Measurements from ENCODE around the gene LYPD3. TPM values are rescaled to one million over a fixed set of nuclear protein-coding genes. Genes with fewer than 3 reads are reported as not detected.
"Not testable (repeated sequence)": the region's sequence is repeated elsewhere in the genome, so short reads cannot be mapped to it uniquely, and the experiment has no call there.

Gene LYPD3
- total and polyA plus RNA-seq, 4 donors = 1.2 to 2.6 (median 1.6) TPM

GRCh38 chr19:43446746-43447489 lies 18.5 kb downstream of the LYPD3 start:
- peak; percentile 84 to 90 for DNase-seq
- no peak overlapping the region for H3K4me3 ChIP-seq (ENCODE audit: low read length in 2 of 2)
- no peaks in the 10 kb centered on the region for H3K9me3 ChIP-seq (ENCODE audit: control insufficient read depth, low read length)
- H3K36me3 ChIP-seq (ENCODE audit: control insufficient read depth in 1 of 2, insufficient read depth in 2 of 2, low read length in 1 of 2) = no peaks in the 10 kb centered on the region
- H3K4me1 ChIP-seq (ENCODE audit: control insufficient read depth in 1 of 2, insufficient read depth in 2 of 2, low read length in 2 of 2) = no peaks in the 10 kb centered on the region
- 22 to 23% methylated on average over 14 of the region's 14 CpGs for WGBS, 2 donors
- H3K27me3 ChIP-seq (ENCODE audit: control insufficient read depth in 1 of 2, insufficient read depth in 2 of 2, low read length in 1 of 2) = no peaks in the 10 kb centered on the region
- ATAC-seq (ENCODE audit: low FRiP score) = peak; percentile 91
- intact Hi-C loops (cut with DNase I) = loop anchor here (1.0 to 2.0 kb wide), 2 partner anchors 72 kb away; no protein-coding TSS in a partner anchor
- no peak overlapping the region for H3K27ac ChIP-seq (ENCODE audit: low read depth in 1 of 2, low read length in 2 of 2)

- H3K27me3 ChIP-seq (ENCODE audit: control insufficient read depth in 1 of 2, insufficient read depth in 2 of 2, low read length in 1 of 2) = no peaks in the 10 kb centered on the region
- intact Hi-C loops (cut with DNase I) = no loop called here
- no peaks in the 10 kb centered on the region for H3K4me1 ChIP-seq (ENCODE audit: control insufficient read depth in 1 of 2, insufficient read depth in 2 of 2, low read length in 2 of 2)
- H3K4me3 ChIP-seq (ENCODE audit: low read length in 2 of 2) = no peak overlapping the region
- 81 to 92% methylated on average over 2 of the region's 2 CpGs for WGBS, 2 donors
- H3K9me3 ChIP-seq (ENCODE audit: control insufficient read depth, low read length) = peaks cover under 1% of the 10 kb centered on the region
- no peaks in the 10 kb centered on the region for H3K36me3 ChIP-seq (ENCODE audit: control insufficient read depth in 1 of 2, insufficient read depth in 2 of 2, low read length in 1 of 2)
- H3K27ac ChIP-seq (ENCODE audit: low read depth in 1 of 2, low read length in 2 of 2) = no peak overlapping the region
- DNase-seq (no peak), ATAC-seq (ENCODE audit: low FRiP score) (no peak)
Measured at GRCh38 chr19:43445426-43445825, 20.0 kb downstream of the LYPD3 start.

- Histone ChIP-seq H3K9me3 (ENCODE audit: control insufficient read depth, low read length) (peaks cover 1% of the 10 kb centered on the region), H3K4me1 (ENCODE audit: control insufficient read depth in 1 of 2, insufficient read depth in 2 of 2, low read length in 2 of 2) (no peaks in the 10 kb centered on the region), H3K27ac (ENCODE audit: low read depth in 1 of 2, low read length in 2 of 2) (no peak overlapping the region), H3K36me3 (ENCODE audit: control insufficient read depth in 1 of 2, insufficient read depth in 2 of 2, low read length in 1 of 2) (no peaks in the 10 kb centered on the region), H3K27me3 (ENCODE audit: control insufficient read depth in 1 of 2, insufficient read depth in 2 of 2, low read length in 1 of 2) (no peaks in the 10 kb centered on the region), H3K4me3 (ENCODE audit: low read length in 2 of 2) (no peak overlapping the region)
- intact Hi-C loops (cut with DNase I) = no loop called here
- ATAC-seq (ENCODE audit: low FRiP score) = no peak
- DNase-seq = no peak
- 86% methylated on average over 15 of the region's 15 CpGs for WGBS, 2 donors
Measured at GRCh38 chr19:43444531-43445287, 20.7 kb downstream of the LYPD3 start.

GRCh38 chr19:43444091-43444490 lies 21.3 kb downstream of the LYPD3 start:
- H3K4me3 ChIP-seq (ENCODE audit: low read length in 2 of 2); intact Hi-C loops (cut with DNase I); H3K4me1 ChIP-seq (ENCODE audit: control insufficient read depth in 1 of 2, insufficient read depth in 2 of 2, low read length in 2 of 2); ATAC-seq (ENCODE audit: low FRiP score); H3K9me3 ChIP-seq (ENCODE audit: control insufficient read depth, low read length); H3K36me3 ChIP-seq (ENCODE audit: control insufficient read depth in 1 of 2, insufficient read depth in 2 of 2, low read length in 1 of 2); H3K27me3 ChIP-seq (ENCODE audit: control insufficient read depth in 1 of 2, insufficient read depth in 2 of 2, low read length in 1 of 2); H3K27ac ChIP-seq (ENCODE audit: low read depth in 1 of 2, low read length in 2 of 2): not testable (repeated sequence)
- peak in 1 of 2 donors; percentile 10 for DNase-seq
- WGBS, 2 donors = 85 to 87% methylated on average over 9 of the region's 9 CpGs

GRCh38 chr19:43441716-43442115 lies 23.7 kb downstream of the LYPD3 start:
- no peak overlapping the region for H3K27ac ChIP-seq (ENCODE audit: low read depth in 1 of 2, low read length in 2 of 2)
- no peak for ATAC-seq (ENCODE audit: low FRiP score)
- no peaks in the 10 kb centered on the region for H3K36me3 ChIP-seq (ENCODE audit: control insufficient read depth in 1 of 2, insufficient read depth in 2 of 2, low read length in 1 of 2)
- H3K4me1 ChIP-seq (ENCODE audit: control insufficient read depth in 1 of 2, insufficient read depth in 2 of 2, low read length in 2 of 2) = no peaks in the 10 kb centered on the region
- WGBS, 2 donors = 48 to 49% methylated on average over 3 of the region's 3 CpGs
- intact Hi-C loops (cut with DNase I) = no loop called here
- H3K27me3 ChIP-seq (ENCODE audit: control insufficient read depth in 1 of 2, insufficient read depth in 2 of 2, low read length in 1 of 2) = no peaks in the 10 kb centered on the region
- no peak for DNase-seq
- H3K9me3 ChIP-seq (ENCODE audit: control insufficient read depth, low read length) = peaks cover 1% of the 10 kb centered on the region
- no peak overlapping the region for H3K4me3 ChIP-seq (ENCODE audit: low read length in 2 of 2)

GRCh38 chr19:43439709-43440063 lies 25.7 kb downstream of the LYPD3 start:
- intact Hi-C loops (cut with DNase I) = no loop called here
- no peak overlapping the region for H3K27ac ChIP-seq (ENCODE audit: low read depth in 1 of 2, low read length in 2 of 2)
- ATAC-seq (ENCODE audit: low FRiP score) = no peak
- no peaks in the 10 kb centered on the region for H3K4me1 ChIP-seq (ENCODE audit: control insufficient read depth in 1 of 2, insufficient read depth in 2 of 2, low read length in 2 of 2)
- DNase-seq = no peak
- H3K9me3 ChIP-seq (ENCODE audit: control insufficient read depth, low read length) = peaks cover 1% of the 10 kb centered on the region
- H3K4me3 ChIP-seq (ENCODE audit: low read length in 2 of 2) = no peak overlapping the region
- no peaks in the 10 kb centered on the region for H3K27me3 ChIP-seq (ENCODE audit: control insufficient read depth in 1 of 2, insufficient read depth in 2 of 2, low read length in 1 of 2)
- no peaks in the 10 kb centered on the region for H3K36me3 ChIP-seq (ENCODE audit: control insufficient read depth in 1 of 2, insufficient read depth in 2 of 2, low read length in 1 of 2)

GRCh38 chr19:43439032-43439708 lies 26.2 kb downstream of the LYPD3 start:
- DNase-seq (no peak), ATAC-seq (ENCODE audit: low FRiP score) (no peak)
- WGBS, 2 donors = 74 to 75% methylated on average over 12 to 14 of the region's 14 CpGs
- Histone ChIP-seq H3K27ac (ENCODE audit: low read depth in 1 of 2, low read length in 2 of 2) (no peak overlapping the region), H3K9me3 (ENCODE audit: control insufficient read depth, low read length) (peaks cover 1% of the 10 kb centered on the region), H3K36me3 (ENCODE audit: control insufficient read depth in 1 of 2, insufficient read depth in 2 of 2, low read length in 1 of 2) (no peaks in the 10 kb centered on the region), H3K4me3 (ENCODE audit: low read length in 2 of 2) (no peak overlapping the region), H3K4me1 (ENCODE audit: control insufficient read depth in 1 of 2, insufficient read depth in 2 of 2, low read length in 2 of 2) (no peaks in the 10 kb centered on the region), H3K27me3 (ENCODE audit: control insufficient read depth in 1 of 2, insufficient read depth in 2 of 2, low read length in 1 of 2) (no peaks in the 10 kb centered on the region)
- intact Hi-C loops (cut with DNase I) = no loop called here

- no peaks in the 10 kb centered on the region for H3K36me3 ChIP-seq (ENCODE audit: control insufficient read depth in 1 of 2, insufficient read depth in 2 of 2, low read length in 1 of 2)
- peaks cover 1% of the 10 kb centered on the region for H3K9me3 ChIP-seq (ENCODE audit: control insufficient read depth, low read length)
- no peak overlapping the region for H3K4me3 ChIP-seq (ENCODE audit: low read length in 2 of 2)
- intact Hi-C loops (cut with DNase I) = no loop called here
- H3K27me3 ChIP-seq (ENCODE audit: control insufficient read depth in 1 of 2, insufficient read depth in 2 of 2, low read length in 1 of 2) = no peaks in the 10 kb centered on the region
- no peak overlapping the region for H3K27ac ChIP-seq (ENCODE audit: low read depth in 1 of 2, low read length in 2 of 2)
- H3K4me1 ChIP-seq (ENCODE audit: control insufficient read depth in 1 of 2, insufficient read depth in 2 of 2, low read length in 2 of 2) = no peaks in the 10 kb centered on the region
- no peak for ATAC-seq (ENCODE audit: low FRiP score)
- peak in 1 of 2 donors; percentile 44 for DNase-seq
- WGBS, 2 donors = 65 to 74% methylated on average over 9 of the region's 9 CpGs
Measured at GRCh38 chr19:43438291-43439031, 26.9 kb downstream of the LYPD3 start.
